Mesenchymal stem cell (in vitro differentiated cells and primary cell): ENCODE measurements around the gene RAB26.
A peak's percentile ranks its signal among the peaks of the same experiment; 100 is the strongest.
"Not testable (repeated sequence)": the region's sequence is repeated elsewhere in the genome, so short reads cannot be mapped to it uniquely, and the experiment has no call there.

Source experiments
- DNase-seq: peaks from one replicate; pipeline ENCODE4 v3.0.0-alpha.2; 2013
- H2AFZ ChIP-seq: one replicate; pipeline ENCODE4 v1.6.1; 2013; ENCODE audit warnings: low read depth, mild to moderate bottlenecking, control low read depth, inconsistent platforms, low read length, moderate library complexity
- H2AK5ac ChIP-seq: 2 replicates; pipeline ENCODE4 v1.6.1; 2013; ENCODE audit warnings: low read length, moderate library complexity, mild to moderate bottlenecking, inconsistent platforms; ENCODE audit not compliant: severe bottlenecking
- H2BK120ac ChIP-seq: one replicate; pipeline ENCODE4 v1.6.1; 2013; ENCODE audit warnings: low read depth, mild to moderate bottlenecking, inconsistent platforms, low read length, moderate library complexity
- H2BK12ac ChIP-seq, 2 experiments: one replicate each; pipeline ENCODE4 v1.6.1; 2013; ENCODE audit warnings: inconsistent platforms in 2 of 2, low read length in 2 of 2, mild to moderate bottlenecking in 2 of 2, moderate library complexity in 2 of 2, control low read depth in 1 of 2
- H2BK15ac ChIP-seq: one replicate; pipeline ENCODE4 v1.6.1; 2013; ENCODE audit warnings: mild to moderate bottlenecking, low read depth, inconsistent platforms; ENCODE audit not compliant: poor library complexity, severe bottlenecking
- H2BK5ac ChIP-seq: 2 replicates; pipeline ENCODE4 v1.6.1; 2013; ENCODE audit warnings: low read depth, mild to moderate bottlenecking, low read length, control low read depth, inconsistent platforms; ENCODE audit not compliant: poor library complexity, severe bottlenecking
- H3K14ac ChIP-seq, 2 experiments: one replicate each; pipeline ENCODE4 v1.6.1; 2013; ENCODE audit warnings: inconsistent platforms in 2 of 2, low read length in 2 of 2, control low read depth in 1 of 2, mild to moderate bottlenecking in 1 of 2, moderate library complexity in 1 of 2
- H3K18ac ChIP-seq, 2 experiments: one replicate each; pipeline ENCODE4 v1.6.1; 2013; ENCODE audit warnings: inconsistent platforms in 2 of 2, low read length in 2 of 2, control low read depth in 1 of 2, low read depth in 1 of 2, mild to moderate bottlenecking in 1 of 2
- H3K23ac ChIP-seq, 2 experiments: one replicate each; pipeline ENCODE4 v1.6.1; 2013; ENCODE audit warnings: inconsistent platforms in 2 of 2, low read length in 2 of 2, mild to moderate bottlenecking in 2 of 2, moderate library complexity in 2 of 2, control low read depth in 1 of 2
- H3K27ac ChIP-seq: 2 replicates; pipeline ENCODE4 v1.5.1; 2013; ENCODE audit warnings: mild to moderate bottlenecking, moderate library complexity, low read length, control low read depth, inconsistent platforms; ENCODE audit not compliant: poor library complexity, severe bottlenecking
- H3K27me3 ChIP-seq, 2 experiments: 2 replicates each; pipeline versions ENCODE4 v1.6.1 to v1.7.0; 2013; ENCODE audit warnings: low read length in 2 of 2, mild to moderate bottlenecking in 2 of 2, moderate library complexity in 2 of 2, control low read depth in 1 of 2, inconsistent platforms in 1 of 2; ENCODE audit not compliant: control insufficient read depth in 1 of 2, insufficient read depth in 1 of 2
- H3K36me3 ChIP-seq, 2 experiments: 2 replicates each; pipeline versions ENCODE4 v1.6.1 to v1.7.0; 2013; ENCODE audit warnings: low read length in 2 of 2, control low read depth in 1 of 2, inconsistent platforms in 1 of 2, low read depth in 1 of 2, mild to moderate bottlenecking in 1 of 2; ENCODE audit not compliant: insufficient read depth in 2 of 2, control insufficient read depth in 1 of 2
- H3K4ac ChIP-seq, 2 experiments: one replicate each; pipeline ENCODE4 v1.6.1; 2013; ENCODE audit warnings: inconsistent platforms in 2 of 2, low read length in 2 of 2, mild to moderate bottlenecking in 2 of 2, moderate library complexity in 2 of 2, control low read depth in 1 of 2, low read depth in 1 of 2
- H3K4me1 ChIP-seq: 2 replicates; pipeline ENCODE4 v1.6.1; 2013; ENCODE audit warnings: low read depth, low read length, control low read depth; ENCODE audit not compliant: control insufficient read depth, insufficient read depth
- H3K4me2 ChIP-seq: 2 replicates; pipeline ENCODE4 v1.6.1; 2013; ENCODE audit warnings: low read length, mild to moderate bottlenecking, inconsistent platforms; ENCODE audit not compliant: poor library complexity, severe bottlenecking
- H3K4me3 ChIP-seq, 2 experiments: 2 replicates each; pipeline versions ENCODE4 v1.5.1 to v1.7.0; 2013; ENCODE audit warnings: low read length in 2 of 2, mild to moderate bottlenecking in 2 of 2, control low read depth in 1 of 2, low read depth in 1 of 2; ENCODE audit not compliant: insufficient read depth in 1 of 2
- H3K79me1 ChIP-seq: replicated peaks from 2 replicates; pipeline ENCODE4 v1.6.1; 2013; ENCODE audit warnings: mild to moderate bottlenecking, control low read depth, low read length, inconsistent platforms; ENCODE audit not compliant: poor library complexity, severe bottlenecking
- H3K9ac ChIP-seq: 2 replicates; pipeline ENCODE4 v1.7.0; 2013; ENCODE audit warnings: mild to moderate bottlenecking, low read length, moderate library complexity
- H3K9me3 ChIP-seq: 2 replicates; pipeline ENCODE4 v1.7.0; 2013; ENCODE audit warnings: mild to moderate bottlenecking, low read length; ENCODE audit not compliant: control insufficient read depth
- H4K8ac ChIP-seq: one replicate; pipeline ENCODE4 v1.6.1; 2013; ENCODE audit warnings: inconsistent platforms, mild to moderate bottlenecking, low read length, moderate library complexity
- H4K91ac ChIP-seq: one replicate; pipeline ENCODE4 v1.6.1; 2013; ENCODE audit warnings: mild to moderate bottlenecking, low read length, inconsistent platforms
- WGBS: methylation state at CpG from one replicate; pipeline ENCODE4 v1.1.7; 2013; ENCODE audit warnings: mixed read lengths; 5-methylcytosine and 5-hydroxymethylcytosine counted together

RAB26 gene

GRCh38 chr16:2105291-2105690, 43.1 kb upstream of the RAB26 start:
- H3K23ac ChIP-seq, H3K18ac ChIP-seq, DNase-seq, H3K27me3 ChIP-seq, H3K9me3 ChIP-seq, H3K4me2 ChIP-seq, H2BK5ac ChIP-seq, H4K91ac ChIP-seq, H3K4ac ChIP-seq, H2BK15ac ChIP-seq, H2AFZ ChIP-seq, H3K27ac ChIP-seq, H3K9ac ChIP-seq, H2BK120ac ChIP-seq, H3K4me1 ChIP-seq, H2BK12ac ChIP-seq, H4K8ac ChIP-seq, H3K4me3 ChIP-seq, H3K14ac ChIP-seq, H2AK5ac ChIP-seq: not testable (repeated sequence)
- whole genome bisulfite sequencing, result 94% methylated on average over 21 of the region's 21 CpGs
- peaks cover 15% of the 10 kb centered on the region for H3K79me1 ChIP-seq
- peaks cover 11 to 92% of the 10 kb centered on the region in 2 experiments for H3K36me3 ChIP-seq

GRCh38 chr16:2105769-2106168, 42.7 kb upstream of the RAB26 start:
- WGBS, result 94% methylated on average over 9 of the region's 22 CpGs
- not testable (repeated sequence) for H3K4me3 ChIP-seq

GRCh38 chr16:2106211-2106610, 42.2 kb upstream of the RAB26 start:
- H2BK12ac ChIP-seq, H3K4me3 ChIP-seq, H2BK120ac ChIP-seq, H3K14ac ChIP-seq, H4K8ac ChIP-seq, H3K9me3 ChIP-seq, H3K23ac ChIP-seq, H3K9ac ChIP-seq, H3K27me3 ChIP-seq, H3K4ac ChIP-seq, H3K27ac ChIP-seq, H2AK5ac ChIP-seq, H3K18ac ChIP-seq, H4K91ac ChIP-seq, DNase-seq, H2BK5ac ChIP-seq, H2BK15ac ChIP-seq, H2AFZ ChIP-seq, H3K4me2 ChIP-seq, H3K4me1 ChIP-seq: not testable (repeated sequence)
- WGBS, result 97% methylated on average over 15 of the region's 38 CpGs
- Histone ChIP-seq H3K79me1 (peaks cover 16% of the 10 kb centered on the region), H3K36me3 (peaks cover 12 to 92% of the 10 kb centered on the region in 2 experiments)

More at GRCh38 chr16:2105769-2106168, 42.7 kb upstream of the RAB26 start:
- H2BK12ac ChIP-seq, H4K8ac ChIP-seq, H4K91ac ChIP-seq, H3K14ac ChIP-seq, H3K27me3 ChIP-seq, H2BK15ac ChIP-seq, H2AFZ ChIP-seq, H3K4me2 ChIP-seq, H2BK5ac ChIP-seq, H3K9ac ChIP-seq, H3K23ac ChIP-seq, H3K4ac ChIP-seq, H2BK120ac ChIP-seq, H3K18ac ChIP-seq, H3K4me1 ChIP-seq, H3K9me3 ChIP-seq, H3K27ac ChIP-seq, H2AK5ac ChIP-seq, DNase-seq: not testable (repeated sequence)
- H3K36me3 ChIP-seq, result peaks cover 9 to 92% of the 10 kb centered on the region in 2 experiments
- H3K79me1 ChIP-seq, result peaks cover 16% of the 10 kb centered on the region

- H3K79me1 ChIP-seq, result peaks cover 16% of the 10 kb centered on the region
- not testable (repeated sequence) for H4K91ac ChIP-seq, H3K4me2 ChIP-seq, H4K8ac ChIP-seq, H3K9me3 ChIP-seq, H2BK120ac ChIP-seq, H2AK5ac ChIP-seq, H3K23ac ChIP-seq, H2BK15ac ChIP-seq, H3K4me1 ChIP-seq, H2AFZ ChIP-seq, H3K4me3 ChIP-seq, H2BK12ac ChIP-seq, H3K27ac ChIP-seq, H3K27me3 ChIP-seq, H3K4ac ChIP-seq, H2BK5ac ChIP-seq, H3K14ac ChIP-seq
- H3K9ac ChIP-seq, result peak overlapping the region; percentile 63
- peak; percentile 74 for DNase-seq
- H3K18ac ChIP-seq, result peak overlapping the region in 1 of 2 experiments; percentile 24
- H3K36me3 ChIP-seq, result peaks cover 11 to 92% of the 10 kb centered on the region in 2 experiments
- 84% methylated on average over 15 of the region's 17 CpGs for WGBS
Observed at GRCh38 chr16:2107121-2107790, 41.2 kb upstream of the RAB26 start.
